Spleen (tissue), 13 donors: ENCODE results near the gene ICOS. TPM values are rescaled to one million over a fixed set of nuclear protein-coding genes. Genes with fewer than 3 reads are reported as not detected.

Experiments used
- DNase-seq: peaks from one replicate; pipeline ENCODE4 v3.0.0-alpha.2; 2020
- H3K27ac ChIP-seq, 8 donors: fragments of 200-600 bp; sonication (generic) in 7 of 8; 1 replicate in 4 of 8; 2 replicates in 4 of 8; pipeline versions ENCODE4 v1.5.0 to v1.8.0; 2016 to 2021; ENCODE audit warnings: inconsistent platforms in 4 of 8, mild to moderate bottlenecking in 4 of 8, moderate library complexity in 1 of 8
- H3K27me3 ChIP-seq, 7 donors: fragments of 200-600 bp; sonication (generic) in 6 of 7; replicated peaks in 1 of 7; 1 replicate in 4 of 7; 2 replicates in 3 of 7; pipeline versions ENCODE4 v1.5.0 to v1.8.0; 2016 to 2021; ENCODE audit warnings: inconsistent platforms in 3 of 7, mild to moderate bottlenecking in 1 of 7
- H3K36me3 ChIP-seq, 6 donors: fragments of 200-600 bp; sonication (generic) in 5 of 6; 1 replicate in 4 of 6; 2 replicates in 2 of 6; pipeline versions ENCODE4 v1.5.0 to v1.8.0; 2016 to 2021; ENCODE audit warnings: inconsistent platforms in 2 of 6
- H3K4me1 ChIP-seq, 6 donors: fragments of 200-600 bp; sonication (generic) in 5 of 6; 1 replicate in 3 of 6; 2 replicates in 3 of 6; pipeline versions ENCODE4 v1.5.0 to v1.8.0; 2016 to 2021; ENCODE audit warnings: inconsistent platforms in 3 of 6
- H3K4me3 ChIP-seq, 8 donors: fragments of 200-600 bp; sonication (generic) in 7 of 8; 1 replicate in 4 of 8; 2 replicates in 4 of 8; pipeline versions ENCODE4 v1.5.0 to v1.8.0; 2016 to 2021; ENCODE audit warnings: inconsistent platforms in 4 of 8, mild to moderate bottlenecking in 4 of 8, moderate library complexity in 2 of 8
- H3K9me3 ChIP-seq, 8 donors: fragments of 200-600 bp; sonication (generic) in 7 of 8; 1 replicate in 4 of 8; 2 replicates in 4 of 8; pipeline versions ENCODE4 v1.5.0 to v1.8.0; 2016 to 2021; ENCODE audit warnings: inconsistent platforms in 4 of 8
- CTCF ChIP-seq, 11 experiments: fragments of 200-600 bp in 7 of 11; fragments of 450-650 bp in 4 of 11; sonication (generic) in 4 of 11; IDR thresholded peaks in 8 of 11; conservative IDR thresholded peaks in 3 of 11; 1 replicate in 7 of 11; 2 replicates in 4 of 11; pipeline versions ENCODE4 v1.4.0 to v1.8.0; 2016 to 2021; ENCODE audit warnings: antibody characterized with exemption in 11 of 11, inconsistent platforms in 4 of 11, mild to moderate bottlenecking in 1 of 11
- POLR2A ChIP-seq, 3 donors: fragments of 450-650 bp; IDR thresholded peaks; one replicate each; pipeline ENCODE4 v1.5.1; 2017; ENCODE audit warnings: antibody characterized with exemption in 3 of 3, mild to moderate bottlenecking in 1 of 3
- POLR2AphosphoS5 ChIP-seq, 3 donors: sonication (generic); formaldehyde crosslinking; IDR thresholded peaks; one replicate each; pipeline ENCODE4 v1.5.1; 2017; ENCODE audit warnings: antibody characterized with exemption in 3 of 3
- WGBS, 5 donors: extraction: QIAGEN DNeasy Blood & Tissue Kit in 3 of 5; methylation state at CpG; one replicate each; pipeline versions ENCODE4 v1.1.5 to v1.1.7; 2013 to 2018; 5-methylcytosine and 5-hydroxymethylcytosine counted together
- intact Hi-C: fragments of 100-400 bp; cut with DNase I; formaldehyde crosslinking; loops from one replicate; pipeline ENCODE4 v1.15.0; 2023; ENCODE audit warnings: low total_unique reads
- long read RNA-seq, 2 donors: transcript quantifications; one replicate each; lab custom pipeline, GENCODE V29; 2026
- polyA plus RNA-seq, 3 donors: library from polyadenylated mRNA; stranded (reverse); fragments of 200-250 nt; gene quantifications; one replicate each; pipeline ENCODE4 v1.2.1, GENCODE V29; 2013
- total RNA-seq, 7 donors: library from RNA; depleted of rRNA in 3 of 7; stranded (reverse); fragments of >200 nt in 3 of 7; fragmentation: NEBNext Ultra II Directional in 4 of 7; extraction: Animal tissue kit (Norgen Biotek cat#: 25700) in 4 of 7; gene quantifications; one replicate each; pipeline versions ENCODE4 v1.1.0 to v1.2.1, GENCODE V29; 2016 to 2021
- donor health status: healthy with polysubstance abuse.
- donor health status: DM: no; HTN: no; CAD: no; lungs with moderate emphysema.
- donor health status: DM: no; HTN: no; CAD: no.
- donor health status: Bipolar disorder and iron deficiency.
- donor health status: healthy.
- donor health status: DM: no; HTN: no; CAD: no.
- donor health status: DM: yes; HTN: yes; CAD: no.

Gene ICOS
- 1 to 10 TPM; 2.4 to 5.0 (median 3.7) TPM for total RNA-seq
- polyA plus RNA-seq, result 1 to 10 TPM; 1.2 to 3.5 (median 1.6) TPM
- long read RNA-seq, donor 1, partial matches to known transcripts, result 0 of 1 reads
- long read RNA-seq, donor 1, other reads (novel, unspliced or antisense), result 0 of 1 reads
- long read RNA-seq, donor 2, partial matches to known transcripts, result 0 of 1 reads
- long read RNA-seq, donor 2, other reads (novel, unspliced or antisense), result 0 of 1 reads

- Histone ChIP-seq H3K36me3 (no peaks in the 10 kb centered on the region), H3K4me1 (peaks cover 0 to 33% (median 2%) of the 10 kb centered on the region in 6 donors), H3K4me3 (peak within 1 kb of the TSS; percentile 3 to 57 (median 21)), H3K27ac (peak within 1 kb of the TSS; percentile 10 to 72 (median 47)), H3K9me3 (no peaks in the 10 kb centered on the region), H3K27me3 (no peaks in the 10 kb centered on the region)
- TF ChIP-seq POLR2AphosphoS5 (IDR thresholded peaks at IDR 0.05) (peak in 1 of 3 donors; percentile 78), POLR2A (IDR thresholded peaks at IDR 0.05) (no peak)
- DNase-seq, result no peak
- intact Hi-C loops, result no loop called here
- WGBS, 5 donors, result 39 to 47% (median 42%) methylated on average over 5 of the region's 5 CpGs
Observed at GRCh38 chr2:203936535-203936934, at the start of gene ICOS. Gene ICOS, plus strand, starts transcription at chr2:203936763. Its CDS starts 52 bp downstream, at chr2:203936815.

- TF ChIP-seq POLR2AphosphoS5 (IDR thresholded peaks at IDR 0.05) (no peak), POLR2A (IDR thresholded peaks at IDR 0.05) (no peak), CTCF (IDR thresholded peaks at IDR 0.05 in 8 of 11, conservative IDR thresholded peaks at IDR 0.05 in 3 of 11) (no peak)
- Histone ChIP-seq H3K27me3 (no peaks in the 10 kb centered on the region), H3K4me1 (peaks cover 0 to 31% (median 3%) of the 10 kb centered on the region in 6 donors), H3K36me3 (no peaks in the 10 kb centered on the region), H3K27ac (no peak overlapping the region), H3K4me3 (no peak overlapping the region), H3K9me3 (no peaks in the 10 kb centered on the region)
- DNase-seq, result no peak
- intact Hi-C loops, result no loop called here
Observed at GRCh38 chr2:203887677-203888076, 48.9 kb upstream of the ICOS start.

GRCh38 chr2:203889542-203889941, 47.0 kb upstream of the ICOS start:
- no peak for TF ChIP-seq POLR2AphosphoS5 (IDR thresholded peaks at IDR 0.05)
- TF ChIP-seq POLR2A (IDR thresholded peaks at IDR 0.05), result no peak
- no peak for TF ChIP-seq CTCF (IDR thresholded peaks at IDR 0.05 in 8 of 11, conservative IDR thresholded peaks at IDR 0.05 in 3 of 11)
- Histone ChIP-seq H3K4me1 (peaks cover 0 to 31% (median 3%) of the 10 kb centered on the region in 6 donors), H3K9me3 (no peaks in the 10 kb centered on the region), H3K27me3 (no peaks in the 10 kb centered on the region), H3K27ac (no peak overlapping the region), H3K4me3 (no peak overlapping the region), H3K36me3 (no peaks in the 10 kb centered on the region)
- WGBS, 5 donors, result 76 to 87% (median 78%) methylated on average over 1 of the region's 1 CpG
- intact Hi-C loops, result no loop called here
- no peak for DNase-seq

GRCh38 chr2:203889944-203890343, 46.6 kb upstream of the ICOS start:
- intact Hi-C loops, result no loop called here
- H3K4me1 ChIP-seq, result peaks cover 0 to 31% (median 3%) of the 10 kb centered on the region in 6 donors
- no peak for DNase-seq
- H3K9me3 ChIP-seq, result no peaks in the 10 kb centered on the region
- TF ChIP-seq POLR2A (IDR thresholded peaks at IDR 0.05), result no peak
- no peak for TF ChIP-seq POLR2AphosphoS5 (IDR thresholded peaks at IDR 0.05)
- no peak for TF ChIP-seq CTCF (IDR thresholded peaks at IDR 0.05 in 8 of 11, conservative IDR thresholded peaks at IDR 0.05 in 3 of 11)
- H3K27ac ChIP-seq, result no peak overlapping the region
- H3K4me3 ChIP-seq, result no peak overlapping the region
- H3K27me3 ChIP-seq, result no peaks in the 10 kb centered on the region
- 75 to 91% (median 86%) methylated on average over 1 of the region's 1 CpG for WGBS, 5 donors
- no peaks in the 10 kb centered on the region for H3K36me3 ChIP-seq
